BLaER1 treated with 17β-estradiol and CSF1 and Interleukin-3, amounts not matched to agents 10 nM and 100 nM (cell line): ENCODE data around the gene OR2V2.
A peak's percentile ranks its signal among the peaks of the same experiment; 100 is the strongest.

Experiments
- H3K27ac ChIP-seq, 11 experiments: shearing (Covaris generic); formaldehyde crosslinking; 2 replicates each; pipeline ENCODE4 v1.8.1; 2022
- H3K27me3 ChIP-seq, 11 experiments: shearing (Covaris generic); formaldehyde crosslinking; 2 replicates each; pipeline ENCODE4 v1.8.1; 2022
- H3K36me3 ChIP-seq, 11 experiments: shearing (Covaris generic); formaldehyde crosslinking; 2 replicates each; pipeline ENCODE4 v1.8.1; 2022
- H3K4me1 ChIP-seq, 10 experiments: shearing (Covaris generic); formaldehyde crosslinking; 2 replicates each; pipeline ENCODE4 v1.8.1; 2022
- H3K4me2 ChIP-seq, 11 experiments: shearing (Covaris generic); formaldehyde crosslinking; 2 replicates each; pipeline ENCODE4 v1.8.1; 2022
- H3K4me3 ChIP-seq, 10 experiments: shearing (Covaris generic); formaldehyde crosslinking; 2 replicates each; pipeline ENCODE4 v1.8.1; 2022
- H3K9ac ChIP-seq, 11 experiments: shearing (Covaris generic); formaldehyde crosslinking; 2 replicates each; pipeline ENCODE4 v1.8.1; 2022
- H3K9me3 ChIP-seq, 11 experiments: shearing (Covaris generic); formaldehyde crosslinking; replicated peaks in 1 of 11; 2 replicates each; pipeline ENCODE4 v1.8.1; 2022
- H4K20me1 ChIP-seq, 11 experiments: shearing (Covaris generic); formaldehyde crosslinking; 2 replicates each; pipeline ENCODE4 v1.8.1; 2022
- Cebpa-rat ChIP-seq, 11 experiments: shearing (Covaris generic); IDR thresholded peaks; 2 replicates each; pipeline ENCODE4 v1.8.1; 2022

The OR2V2 gene

GRCh38 chr5:181195249-181195761, 47.9 kb downstream of the OR2V2 start:
- Histone ChIP-seq H4K20me1 (peaks cover 0 to 8% (median 0%) of the 10 kb centered on the region in 11 experiments; a peak in 2 of 22 replicates), H3K27ac (no peak overlapping the region), H3K4me3 (no peak overlapping the region), H3K9me3 (no peaks in the 10 kb centered on the region), H3K36me3 (no peaks in the 10 kb centered on the region; a peak in 1 of 22 replicates), H3K4me1 (peaks cover 23 to 60% (median 47%) of the 10 kb centered on the region in 10 experiments), H3K27me3 (peaks cover 0 to under 1% (median 0%) of the 10 kb centered on the region in 11 experiments; a peak in 1 of 22 replicates), H3K4me2 (no peak overlapping the region), H3K9ac (no peak overlapping the region)
- TF ChIP-seq Cebpa-rat (IDR thresholded peaks at IDR 0.05): no peak

GRCh38 chr5:181197326-181197951, 50.1 kb downstream of the OR2V2 start:
- no peaks in the 10 kb centered on the region; a peak in 1 of 22 replicates for H3K36me3 ChIP-seq
- peaks cover 0 to 21% (median 18%) of the 10 kb centered on the region in 11 experiments; a peak in 17 of 22 replicates for H3K27me3 ChIP-seq
- no peaks in the 10 kb centered on the region for H3K9me3 ChIP-seq
- no peak overlapping the region for H3K27ac ChIP-seq
- H3K4me2 ChIP-seq: peak overlapping the region in 9 of 11 experiments; percentile 4 to 76 (median 60); a peak in 16 of 22 replicates
- H3K9ac ChIP-seq: no peak overlapping the region
- H4K20me1 ChIP-seq: peaks cover 0 to 9% (median 0%) of the 10 kb centered on the region in 11 experiments; a peak in 2 of 22 replicates
- no peak overlapping the region for H3K4me3 ChIP-seq
- TF ChIP-seq Cebpa-rat (IDR thresholded peaks at IDR 0.05): no peak
- peaks cover 27 to 56% (median 46%) of the 10 kb centered on the region in 10 experiments for H3K4me1 ChIP-seq

- H3K4me1 ChIP-seq: peaks cover 19 to 51% (median 41%) of the 10 kb centered on the region in 10 experiments
- H3K36me3 ChIP-seq: no peaks in the 10 kb centered on the region; a peak in 1 of 22 replicates
- H3K4me3 ChIP-seq: no peak overlapping the region
- peaks cover 6 to 28% (median 25%) of the 10 kb centered on the region in 11 experiments for H3K27me3 ChIP-seq
- H3K9ac ChIP-seq: no peak overlapping the region
- no peak overlapping the region for H3K27ac ChIP-seq
- no peak for TF ChIP-seq Cebpa-rat (IDR thresholded peaks at IDR 0.05)
- no peaks in the 10 kb centered on the region for H3K9me3 ChIP-seq
- peaks cover 0 to 9% (median 0%) of the 10 kb centered on the region in 11 experiments; a peak in 3 of 22 replicates for H4K20me1 ChIP-seq
- peak overlapping the region in 9 of 11 experiments; percentile 46 to 76 (median 60); a peak in 18 of 22 replicates for H3K4me2 ChIP-seq
Measured at GRCh38 chr5:181198106-181198685, 50.8 kb downstream of the OR2V2 start.

- TF ChIP-seq Cebpa-rat (IDR thresholded peaks at IDR 0.05): no peak
- H4K20me1 ChIP-seq: peaks cover 0 to 15% (median 4%) of the 10 kb centered on the region in 11 experiments; a peak in 5 of 22 replicates
- no peak overlapping the region for H3K4me3 ChIP-seq
- H3K9me3 ChIP-seq: no peaks in the 10 kb centered on the region
- peaks cover 14 to 36% (median 33%) of the 10 kb centered on the region in 11 experiments for H3K27me3 ChIP-seq
- peaks cover 18 to 51% (median 41%) of the 10 kb centered on the region in 10 experiments for H3K4me1 ChIP-seq
- peak overlapping the region; percentile 32 to 76 (median 60); a peak in 20 of 22 replicates for H3K4me2 ChIP-seq
- no peak overlapping the region for H3K27ac ChIP-seq
- no peak overlapping the region for H3K9ac ChIP-seq
- no peaks in the 10 kb centered on the region; a peak in 1 of 22 replicates for H3K36me3 ChIP-seq
Measured at GRCh38 chr5:181198905-181199519, 51.6 kb downstream of the OR2V2 start.

GRCh38 chr5:181199881-181200638, 52.7 kb downstream of the OR2V2 start:
- no peak for TF ChIP-seq Cebpa-rat (IDR thresholded peaks at IDR 0.05)
- Histone ChIP-seq H4K20me1 (peaks cover 0 to 16% (median 6%) of the 10 kb centered on the region in 11 experiments; a peak in 10 of 22 replicates), H3K27ac (no peak overlapping the region)

GRCh38 chr5:181200816-181201215, 53.4 kb downstream of the OR2V2 start:
- Histone ChIP-seq H3K4me1 (peaks cover 24 to 67% (median 58%) of the 10 kb centered on the region in 10 experiments), H3K27me3 (peaks cover 32 to 54% (median 51%) of the 10 kb centered on the region in 11 experiments), H3K9me3 (no peaks in the 10 kb centered on the region), H3K4me2 (0 out of 22 replicates have a peak overlapping the region, but pooled peaks of 3 of the 11 experiments have one; percentile 1 to 9 (median 6)), H3K36me3 (no peaks in the 10 kb centered on the region), H3K4me3 (no peak overlapping the region), H3K27ac (no peak overlapping the region), H4K20me1 (peaks cover 0 to 24% (median 12%) of the 10 kb centered on the region in 11 experiments; a peak in 14 of 22 replicates), H3K9ac (no peak overlapping the region)
- TF ChIP-seq Cebpa-rat (IDR thresholded peaks at IDR 0.05): no peak

More at GRCh38 chr5:181199881-181200638, 52.7 kb downstream of the OR2V2 start:
- Histone ChIP-seq H3K36me3 (no peaks in the 10 kb centered on the region), H3K27me3 (peaks cover 24 to 47% (median 44%) of the 10 kb centered on the region in 11 experiments), H3K9me3 (no peaks in the 10 kb centered on the region), H3K4me2 (0 out of 22 replicates have a peak overlapping the region, but pooled peaks of 3 of the 11 experiments have one; percentile 1 to 9 (median 6)), H3K4me1 (peaks cover 18 to 60% (median 50%) of the 10 kb centered on the region in 10 experiments), H3K9ac (no peak overlapping the region), H3K4me3 (no peak overlapping the region)

- H3K27me3 ChIP-seq: peaks cover 40 to 78% (median 69%) of the 10 kb centered on the region in 11 experiments
- H3K4me2 ChIP-seq: peak overlapping the region; percentile 95 to 100 (median 99)
- peak in 6 of 11 experiments; percentile 47 to 89 (median 72); a peak in 11 of 22 replicates for TF ChIP-seq Cebpa-rat (IDR thresholded peaks at IDR 0.05)
Measured at GRCh38 chr5:181203093-181203711, 55.8 kb downstream of the OR2V2 start.

More at GRCh38 chr5:181203093-181203711, 55.8 kb downstream of the OR2V2 start:
- peak overlapping the region in 8 of 10 experiments; percentile 62 to 75 (median 72); a peak in 9 of 20 replicates for H3K4me3 ChIP-seq
- H3K4me1 ChIP-seq: peaks cover 31 to 66% (median 52%) of the 10 kb centered on the region in 10 experiments
- H3K9me3 ChIP-seq: no peaks in the 10 kb centered on the region
- H3K36me3 ChIP-seq: no peaks in the 10 kb centered on the region
- H4K20me1 ChIP-seq: peaks cover 0 to 30% (median 19%) of the 10 kb centered on the region in 11 experiments; a peak in 15 of 22 replicates
- H3K9ac ChIP-seq: no peak overlapping the region; a peak in 1 of 22 replicates
- no peak overlapping the region for H3K27ac ChIP-seq
